ENCODE data around the gene DCDC2C.

Gene DCDC2C

GRCh38 chr2:3747032-3747654 is 43.8 kb downstream of the DCDC2C start:
- DNase-seq = no peak

DNA sequence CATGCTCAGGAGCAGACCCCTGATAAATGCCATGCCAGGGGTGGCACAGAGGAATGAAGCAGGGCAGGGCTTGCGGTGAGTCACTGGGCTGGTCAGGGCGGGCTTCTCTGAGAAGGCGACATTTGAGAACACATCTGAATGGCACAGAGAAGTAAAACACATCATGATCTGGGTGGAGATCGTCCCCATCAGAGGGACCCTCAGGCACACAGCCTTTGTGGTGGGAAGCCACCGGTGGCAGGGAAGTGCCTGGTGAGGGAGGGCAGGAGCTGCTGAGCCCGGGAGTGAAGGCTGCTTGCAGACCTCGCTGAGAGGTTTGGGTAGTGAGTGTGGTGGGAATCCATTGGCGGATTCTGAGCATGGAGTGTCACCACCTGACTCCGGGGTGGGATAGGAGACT is 44.5 kb downstream of the DCDC2C start:
- no peak for DNase-seq

GRCh38 chr2:3749201-3749600 is 45.8 kb downstream of the DCDC2C start:
- DNase-seq = no peak

DNA sequence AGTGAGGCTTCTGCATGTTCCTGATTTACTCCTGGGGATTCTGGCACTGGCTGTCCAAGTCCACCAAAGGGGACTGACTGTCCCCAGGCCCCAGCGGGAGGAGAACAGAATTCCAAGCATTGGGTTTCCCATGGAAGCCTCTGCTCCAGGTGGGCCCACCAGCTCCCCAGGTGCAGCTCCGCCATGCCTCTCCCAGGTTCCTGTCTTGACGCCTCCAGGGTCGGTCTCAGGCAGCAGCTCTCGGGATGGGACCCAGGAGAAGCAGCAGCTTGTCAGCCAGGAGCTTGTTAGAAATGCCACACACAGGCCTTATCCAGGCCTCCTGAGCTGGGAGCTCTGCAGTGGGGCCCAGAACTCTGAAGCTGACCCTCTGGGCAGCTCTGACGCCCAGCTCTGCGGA is 47.9 kb downstream of the DCDC2C start:
- no peak for DNase-seq

DNA sequence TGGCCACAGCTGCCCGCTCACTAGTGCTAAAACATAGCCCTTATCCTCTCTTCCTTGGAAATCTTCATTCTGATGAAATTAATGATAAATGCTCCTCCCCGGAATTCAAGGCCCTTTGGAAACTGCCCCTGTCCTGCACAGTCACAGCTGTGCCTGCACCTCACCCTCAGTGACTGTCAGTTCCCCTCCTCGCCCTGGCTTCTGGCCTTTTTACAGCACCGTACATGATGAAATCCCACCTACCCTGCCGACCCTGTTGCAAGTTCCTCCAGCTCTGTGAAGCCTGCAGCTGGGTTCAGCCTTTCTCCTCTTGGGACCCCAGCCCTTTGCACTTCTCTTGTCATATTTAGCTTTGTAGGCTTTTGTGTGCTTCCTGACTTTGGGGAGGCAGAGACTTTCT is 48.4 kb downstream of the DCDC2C start:
- no peak for DNase-seq

- DNase-seq = no peak
Observed at GRCh38 chr2:3752376-3752775, 49.0 kb downstream of the DCDC2C start.

DNA sequence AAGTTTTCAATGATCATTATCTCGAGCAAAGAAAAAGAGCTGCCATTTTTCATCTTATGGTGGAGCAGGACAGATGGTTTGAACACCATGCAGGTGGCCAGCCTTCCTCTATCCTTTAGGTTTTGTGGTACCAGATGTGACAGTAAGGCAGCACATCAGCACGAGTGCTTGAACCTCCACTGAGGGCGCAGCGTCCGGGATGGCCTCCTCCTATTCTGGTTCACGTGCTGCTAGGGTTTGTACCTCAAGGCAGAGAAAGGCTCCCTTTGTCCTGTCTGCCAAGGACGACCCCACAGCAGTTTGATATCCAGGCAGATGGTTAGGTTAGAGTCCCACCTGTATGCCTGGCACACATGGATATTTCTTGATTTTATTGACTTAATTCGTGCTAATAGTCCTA is 50.2 kb downstream of the DCDC2C start:
- DNase-seq = no peak

- DNase-seq = no peak
Observed at GRCh38 chr2:3754280-3754679, 50.9 kb downstream of the DCDC2C start.

DNA sequence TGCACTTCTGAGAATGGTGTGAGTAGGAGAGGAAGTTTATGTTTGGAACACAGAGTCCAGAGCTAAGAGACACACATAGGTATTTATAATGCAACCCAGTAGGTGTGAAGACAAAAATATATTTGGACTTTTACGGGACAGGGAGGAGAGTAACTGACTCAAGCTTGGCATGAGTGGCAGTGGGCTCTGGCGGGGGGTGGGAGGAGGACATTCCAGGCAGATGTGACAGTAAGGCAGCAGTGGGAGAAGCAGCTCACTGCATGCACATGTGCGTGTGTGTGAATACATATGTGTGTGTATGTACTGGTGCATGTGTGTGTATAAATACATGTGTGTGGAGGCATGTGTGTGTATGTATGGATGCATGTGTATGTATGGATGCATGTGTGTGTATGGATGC is 51.4 kb downstream of the DCDC2C start:
- DNase-seq = no peak

GRCh38 chr2:3755277-3755676 is 51.9 kb downstream of the DCDC2C start:
- no peak for DNase-seq

DNA sequence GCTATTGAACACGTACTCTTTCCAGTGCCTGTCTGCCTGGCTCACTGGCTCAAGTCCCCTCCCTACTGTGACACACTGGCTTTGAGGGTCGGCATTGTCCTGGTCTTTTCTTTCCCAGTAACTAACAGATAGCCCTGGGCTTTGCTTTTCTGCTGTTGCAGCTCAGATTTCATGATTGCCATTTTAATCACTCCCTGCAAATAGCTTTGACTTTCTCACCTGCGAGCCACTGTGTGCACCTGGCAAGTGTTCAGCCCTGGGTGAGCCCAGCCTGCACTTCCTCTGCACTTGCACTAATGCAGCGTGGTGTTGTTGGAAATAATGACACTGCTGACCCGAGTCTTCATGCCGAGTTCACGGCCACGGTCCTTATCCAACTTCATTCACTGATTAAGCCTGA is 52.9 kb downstream of the DCDC2C start:
- DNase-seq = no peak

GRCh38 chr2:3758906-3759305 is 55.5 kb downstream of the DCDC2C start:
- no peak for DNase-seq

GRCh38 chr2:3759331-3759730 is 56.0 kb downstream of the DCDC2C start:
- DNase-seq = no peak

- DNase-seq = no peak
Observed at GRCh38 chr2:3759761-3760160, 56.4 kb downstream of the DCDC2C start.

GRCh38 chr2:3761272-3761671 is 57.9 kb downstream of the DCDC2C start:
- DNase-seq = no peak

DNA sequence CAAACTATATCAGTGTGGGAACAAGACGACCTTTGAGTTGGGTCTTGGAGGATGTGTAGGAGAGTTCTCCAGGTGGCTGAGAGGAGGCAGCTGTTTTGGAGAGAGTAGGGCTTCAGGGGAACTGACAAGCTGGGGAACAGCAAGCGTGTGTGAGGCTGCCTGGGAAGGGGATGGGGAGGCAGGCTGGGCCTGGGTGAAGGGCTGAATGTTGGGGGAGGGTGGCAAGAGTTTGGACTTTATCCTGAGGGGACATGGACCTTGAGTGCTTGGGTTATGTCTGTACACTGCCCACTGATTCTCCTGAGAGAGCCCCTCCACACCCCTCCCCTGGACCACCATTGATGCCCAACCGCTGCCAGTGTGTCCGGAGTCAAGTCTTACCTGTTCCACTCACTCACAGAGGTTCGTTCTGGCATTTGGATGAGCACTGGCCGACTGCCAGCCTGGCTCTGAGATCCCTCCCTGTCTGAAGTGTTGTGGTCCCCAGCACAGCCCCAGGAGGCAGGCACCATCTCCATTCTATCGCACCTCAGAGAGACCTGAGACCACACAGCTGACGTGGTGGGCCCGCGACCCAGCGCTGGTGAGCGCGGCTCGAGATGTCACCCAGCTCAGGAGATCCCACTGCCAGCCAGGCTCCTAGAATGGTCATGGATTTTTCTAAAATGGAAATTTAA is 59.5 kb downstream of the DCDC2C start:
- DNase-seq = no peak

DNA sequence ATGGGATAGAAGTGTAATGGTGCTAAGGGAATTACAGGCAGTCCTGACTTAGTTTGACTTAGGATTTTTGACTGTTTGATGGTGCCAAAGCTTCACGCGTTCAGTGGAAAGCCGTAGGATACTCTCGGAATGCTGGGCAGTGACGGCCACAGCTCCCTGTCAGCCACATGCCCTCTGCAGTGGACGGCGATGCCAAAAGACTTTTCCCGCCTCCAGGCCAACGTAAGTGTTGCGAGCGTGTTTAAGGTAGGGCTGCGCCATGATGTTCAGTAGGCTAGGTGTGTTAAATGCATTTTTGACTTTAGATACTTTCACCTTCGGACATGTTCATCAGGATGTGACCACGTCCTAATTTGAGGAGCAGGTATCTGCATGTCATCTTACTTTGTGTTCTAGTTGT is 63.4 kb downstream of the DCDC2C start:
- DNase-seq = no peak

DNA sequence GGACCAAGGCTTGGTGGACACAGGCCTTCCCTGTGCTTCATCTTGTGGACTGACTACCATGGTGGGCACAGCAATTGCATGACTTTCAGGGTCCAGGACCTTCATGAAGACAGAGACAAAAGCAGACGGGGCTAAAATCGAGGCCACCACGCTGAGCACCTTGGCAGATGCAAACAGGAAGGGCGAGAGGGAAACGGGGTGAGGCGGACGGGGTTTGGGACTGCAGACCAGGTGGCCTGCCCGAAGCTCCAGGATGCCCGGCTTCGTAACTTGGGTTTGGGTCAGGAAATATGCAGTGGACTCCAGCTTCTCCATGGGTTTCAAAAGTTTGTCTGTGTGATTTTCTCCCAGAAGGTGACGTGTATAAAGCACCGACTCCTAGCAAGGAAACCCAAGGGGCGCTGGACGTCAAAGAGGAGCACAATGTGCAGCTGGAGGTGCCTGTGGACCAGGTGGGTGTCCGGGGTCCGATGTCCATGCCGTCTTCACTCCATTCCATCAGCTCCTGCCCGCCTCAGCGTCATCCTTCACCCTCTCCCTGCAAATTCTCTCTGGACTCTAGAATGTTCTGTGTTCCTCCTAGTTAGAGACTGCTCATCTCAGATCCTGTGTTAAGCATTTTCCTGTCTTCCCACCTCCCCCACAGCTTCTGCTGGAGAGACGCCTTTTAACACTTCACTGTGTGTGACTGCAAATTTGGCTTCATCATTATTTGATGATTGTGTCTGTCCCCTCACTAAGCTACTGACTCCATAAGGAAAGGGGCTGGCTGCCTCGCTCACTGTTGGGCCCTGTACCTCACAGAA is 65.8 kb downstream of the DCDC2C start:
- DNase-seq = no peak

- DNase-seq = no peak
Observed at GRCh38 chr2:3769766-3770165, 66.4 kb downstream of the DCDC2C start.

GRCh38 chr2:3770724-3771415 is 67.5 kb downstream of the DCDC2C start:
- DNase-seq = no peak

GRCh38 chr2:3771576-3771975 is 68.2 kb downstream of the DCDC2C start:
- no peak for DNase-seq

GRCh38 chr2:3774336-3774735 is 71.0 kb downstream of the DCDC2C start:
- no peak for DNase-seq

DNA sequence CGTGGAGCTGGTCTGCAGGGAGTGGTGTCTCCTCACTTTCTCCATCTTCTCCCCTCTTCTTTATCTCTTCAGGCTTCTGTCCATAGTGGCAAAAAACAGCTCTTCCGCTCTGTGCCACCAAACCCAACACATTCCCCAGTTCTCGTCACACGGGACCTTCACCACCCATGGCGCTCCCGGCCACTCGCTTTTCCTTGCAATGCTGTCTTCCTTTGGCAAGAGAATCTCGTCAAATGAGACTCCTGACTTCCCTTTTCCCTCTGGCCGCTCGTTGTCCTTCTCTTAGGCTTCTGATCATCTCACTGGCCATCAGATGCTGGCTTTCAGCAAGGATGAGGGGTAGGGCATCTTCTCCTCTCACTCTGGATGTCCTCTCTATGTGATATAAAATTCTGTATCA is 72.9 kb downstream of the DCDC2C start:
- no peak for DNase-seq

GRCh38 chr2:3777966-3778365 is 74.6 kb downstream of the DCDC2C start:
- no peak for DNase-seq

Measured in activated CD8-positive, alpha-beta memory T cell treated with anti-CD3 and anti-CD28 coated beads, Interleukin-2, amount 50 U/mL, for 4 hours (primary cell).